IPS DF 19.7 (cell line): ENCODE results near the gene LSP1.
"Not testable (repeated sequence)": the region's sequence is repeated elsewhere in the genome, so short reads cannot be mapped to it uniquely, and the experiment has no call there.

Experiments
- DNase-seq: peaks from one replicate; pipeline ENCODE4 v3.0.0-alpha.2; 2013; ENCODE audit warnings: low read depth, low spot score

The LSP1 gene

GRCh38 chr11:1852877-1853276, at the start of gene LSP1:
Gene LSP1 (plus strand): TSS chr11:1853084. CDS start chr11:1853145, 61 bp downstream.
- no peak for DNase-seq

- DNase-seq = no peak
Observed at GRCh38 chr11:1803246-1803645, 49.6 kb upstream of the LSP1 start.

GRCh38 chr11:1803835-1804519, 48.9 kb upstream of the LSP1 start:
- not testable (repeated sequence) for DNase-seq

GRCh38 chr11:1805525-1805924, 47.4 kb upstream of the LSP1 start:
- no peak for DNase-seq

- no peak for DNase-seq
Observed at GRCh38 chr11:1807264-1807995, 45.5 kb upstream of the LSP1 start.

- DNase-seq = no peak
Observed at GRCh38 chr11:1810761-1811160, 42.1 kb upstream of the LSP1 start.

- no peak for DNase-seq
Observed at GRCh38 chr11:1812274-1812673, 40.6 kb upstream of the LSP1 start.

GRCh38 chr11:1812801-1813200, 40.1 kb upstream of the LSP1 start:
- no peak for DNase-seq

- DNase-seq = not testable (repeated sequence)
Observed at GRCh38 chr11:1813356-1813755, 39.5 kb upstream of the LSP1 start.

- no peak for DNase-seq
Observed at GRCh38 chr11:1814691-1815090, 38.2 kb upstream of the LSP1 start.

GRCh38 chr11:1815311-1815710, 37.6 kb upstream of the LSP1 start:
- no peak for DNase-seq

GRCh38 chr11:1815751-1816150, 37.1 kb upstream of the LSP1 start:
- DNase-seq = no peak

GRCh38 chr11:1817000-1817399, 35.9 kb upstream of the LSP1 start:
- no peak for DNase-seq

- no peak for DNase-seq
Observed at GRCh38 chr11:1817511-1817910, 35.4 kb upstream of the LSP1 start.

- DNase-seq = no peak
Observed at GRCh38 chr11:1819074-1819473, 33.8 kb upstream of the LSP1 start.

- no peak for DNase-seq
Observed at GRCh38 chr11:1820463-1821325, 32.2 kb upstream of the LSP1 start.

GRCh38 chr11:1821562-1821961, 31.3 kb upstream of the LSP1 start:
- DNase-seq = no peak

- DNase-seq = no peak
Observed at GRCh38 chr11:1822648-1823375, 30.1 kb upstream of the LSP1 start.

- no peak for DNase-seq
Observed at GRCh38 chr11:1823376-1824220, 29.3 kb upstream of the LSP1 start.

- no peak for DNase-seq
Observed at GRCh38 chr11:1824221-1825038, 28.5 kb upstream of the LSP1 start.
